ENCODE results near the gene CDKN1C.

The CDKN1C gene

DNA sequence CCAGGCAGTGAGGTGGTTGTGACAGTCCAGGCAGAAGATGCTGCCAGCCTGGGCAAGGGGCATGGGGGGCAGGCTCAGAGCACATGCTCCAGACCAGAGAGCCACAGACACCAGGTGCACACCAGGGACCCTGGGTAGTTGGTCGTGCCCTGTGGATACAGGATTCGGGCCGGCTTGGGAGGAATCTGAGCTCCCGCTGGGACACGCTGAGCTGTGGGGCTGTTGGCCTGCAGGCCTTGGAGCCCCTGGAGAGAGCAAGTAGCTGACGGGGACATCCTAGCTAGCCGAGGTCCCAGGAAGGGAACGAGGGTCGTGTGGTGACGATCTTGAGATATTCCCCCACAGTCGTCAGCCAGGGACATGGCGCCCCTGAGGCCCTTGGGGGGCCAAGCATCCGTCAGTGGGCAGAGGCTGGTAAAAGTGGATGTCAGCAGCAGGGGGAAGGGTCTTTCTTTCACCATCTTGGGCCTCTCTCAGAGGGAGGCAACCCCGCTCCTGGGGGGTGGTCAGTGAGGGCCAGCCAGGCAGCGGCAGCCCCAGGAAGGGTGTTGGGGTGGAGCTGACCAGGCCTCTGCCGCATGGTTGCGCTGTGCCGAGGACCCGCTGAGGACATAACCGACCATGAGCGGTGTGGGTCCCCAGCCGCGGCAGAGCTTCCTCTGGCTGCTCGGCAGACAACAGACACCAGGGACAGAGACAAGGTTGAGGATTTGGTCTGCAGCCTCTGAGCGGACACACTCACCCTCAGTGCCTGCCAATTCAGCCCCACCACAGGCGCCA is 44.0 kb downstream of the CDKN1C start:
- no peak for DNase-seq

DNA sequence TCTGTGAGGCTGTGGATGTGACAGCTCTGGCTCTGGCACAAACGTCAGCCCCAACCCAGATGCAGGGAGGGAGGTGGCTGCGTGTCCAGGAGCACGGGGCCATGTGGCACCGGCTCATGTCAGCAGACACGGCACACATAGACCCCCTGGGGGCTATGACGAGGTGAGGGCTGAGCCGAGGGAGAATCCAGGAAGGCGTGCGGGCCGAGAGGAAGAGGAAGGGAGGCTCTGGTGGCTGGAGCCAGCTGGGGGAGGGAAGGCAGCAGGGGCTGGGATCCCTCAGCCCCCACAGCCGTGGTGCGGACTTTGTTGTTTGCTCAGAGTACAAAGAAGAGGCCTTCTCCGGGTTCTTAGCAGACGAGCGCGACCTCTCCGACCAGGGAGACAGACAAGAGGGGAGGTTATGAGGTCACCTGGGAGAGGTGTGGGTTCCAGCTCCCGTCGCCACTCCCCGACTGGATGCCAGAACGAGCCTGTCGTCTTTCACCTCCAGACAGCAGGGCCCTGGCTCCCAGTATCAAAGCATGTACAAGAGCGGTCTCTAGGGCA is 46.1 kb downstream of the CDKN1C start:
- DNase-seq: no peak

DNA sequence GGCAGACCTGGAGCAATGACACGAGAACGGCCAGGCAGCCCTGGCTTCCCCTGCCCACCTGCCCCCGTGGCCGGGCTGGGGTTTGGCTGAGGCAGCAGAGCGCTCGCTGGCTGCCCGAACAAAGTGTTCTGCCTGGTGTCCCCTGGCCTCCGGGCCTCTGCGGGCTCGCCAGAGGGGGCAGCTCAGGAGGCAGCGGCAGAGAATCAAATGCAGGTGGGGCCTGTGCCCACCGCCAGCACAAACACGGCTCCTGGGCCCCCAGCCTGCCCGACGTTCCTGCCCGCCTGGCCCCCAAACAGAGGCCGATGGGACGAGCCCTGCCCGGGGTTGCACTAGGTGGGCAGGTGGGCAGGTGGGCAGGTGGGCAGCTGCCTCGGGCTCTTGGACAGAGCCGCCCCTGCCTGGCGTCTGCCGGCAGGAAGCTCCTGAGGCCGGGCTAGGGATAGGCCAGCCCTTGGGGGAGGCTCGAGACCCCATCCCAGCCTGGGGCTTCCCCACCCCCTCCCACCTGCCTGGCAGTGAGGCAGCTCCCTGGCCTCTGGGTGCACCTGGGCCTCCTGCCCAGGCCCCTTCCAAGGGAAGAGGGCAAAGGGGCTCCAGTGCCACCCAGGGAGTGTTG is 46.8 kb downstream of the CDKN1C start:
- DNase-seq: no peak

DNA sequence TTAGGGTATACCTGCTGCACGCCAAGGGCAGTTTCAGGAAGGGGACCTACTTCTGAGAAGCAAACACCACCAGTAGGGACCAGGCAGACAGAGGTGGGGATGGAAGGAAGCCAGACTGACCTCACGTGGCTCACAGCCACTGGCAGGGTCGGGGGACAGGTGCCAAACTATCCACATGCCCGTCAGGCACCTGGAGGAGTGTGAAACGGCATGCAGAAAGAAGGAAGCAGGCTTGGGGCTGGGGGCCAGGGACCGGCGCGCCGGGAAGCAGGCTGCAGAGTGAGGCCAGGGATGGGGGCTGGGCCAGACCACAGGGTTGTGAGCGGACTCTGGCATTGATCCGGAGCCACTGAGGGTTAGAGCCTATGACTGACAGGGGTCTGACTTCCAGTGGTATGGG is 47.5 kb downstream of the CDKN1C start:
- no peak for DNase-seq

DNA sequence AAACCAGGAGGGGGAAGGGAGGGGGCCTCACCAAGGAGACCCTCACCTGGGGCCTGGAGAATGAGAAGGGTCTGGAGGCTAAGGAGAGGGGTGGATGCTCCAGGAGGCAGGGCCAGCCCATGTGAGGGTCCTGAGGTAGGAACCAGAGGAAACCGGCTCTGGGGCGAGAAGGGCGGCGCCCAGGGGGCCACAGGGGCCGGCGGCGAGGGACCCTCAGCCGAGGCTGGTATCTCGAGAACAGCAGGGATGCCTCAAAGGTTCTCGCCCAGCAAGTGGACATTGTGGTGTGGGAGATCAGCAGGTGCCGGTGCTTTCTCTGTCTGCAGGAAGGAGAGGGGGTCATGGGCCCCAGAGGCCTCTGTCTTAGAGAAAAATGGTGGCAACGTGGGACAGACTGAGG is 47.9 kb downstream of the CDKN1C start:
- DNase-seq: no peak

DNA sequence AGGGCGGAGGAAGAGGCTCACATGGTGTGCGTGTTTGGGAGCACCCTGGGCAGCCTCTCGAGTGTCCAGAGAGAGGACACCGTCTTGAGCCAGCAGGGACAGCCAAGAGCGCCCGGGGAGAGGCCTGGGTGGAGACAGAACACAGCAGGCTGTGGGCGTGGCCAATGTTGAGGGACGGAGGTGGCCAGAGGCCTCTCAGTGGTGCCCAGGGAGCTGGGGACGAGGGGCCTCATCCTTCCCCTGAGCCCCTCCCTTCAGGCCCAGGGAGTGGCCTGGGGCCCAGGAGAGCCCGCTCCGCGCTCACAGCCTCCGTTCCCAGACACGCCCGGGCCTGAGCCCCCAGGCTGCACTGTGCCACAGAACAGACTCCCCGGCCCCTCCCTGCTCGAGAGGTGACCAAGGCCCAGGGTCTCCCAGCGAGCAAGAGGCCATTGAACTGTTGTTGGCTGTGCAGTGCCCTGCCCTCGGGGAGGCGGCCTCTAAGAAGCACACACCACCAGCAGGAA is 48.4 kb downstream of the CDKN1C start:
- DNase-seq: no peak

DNA sequence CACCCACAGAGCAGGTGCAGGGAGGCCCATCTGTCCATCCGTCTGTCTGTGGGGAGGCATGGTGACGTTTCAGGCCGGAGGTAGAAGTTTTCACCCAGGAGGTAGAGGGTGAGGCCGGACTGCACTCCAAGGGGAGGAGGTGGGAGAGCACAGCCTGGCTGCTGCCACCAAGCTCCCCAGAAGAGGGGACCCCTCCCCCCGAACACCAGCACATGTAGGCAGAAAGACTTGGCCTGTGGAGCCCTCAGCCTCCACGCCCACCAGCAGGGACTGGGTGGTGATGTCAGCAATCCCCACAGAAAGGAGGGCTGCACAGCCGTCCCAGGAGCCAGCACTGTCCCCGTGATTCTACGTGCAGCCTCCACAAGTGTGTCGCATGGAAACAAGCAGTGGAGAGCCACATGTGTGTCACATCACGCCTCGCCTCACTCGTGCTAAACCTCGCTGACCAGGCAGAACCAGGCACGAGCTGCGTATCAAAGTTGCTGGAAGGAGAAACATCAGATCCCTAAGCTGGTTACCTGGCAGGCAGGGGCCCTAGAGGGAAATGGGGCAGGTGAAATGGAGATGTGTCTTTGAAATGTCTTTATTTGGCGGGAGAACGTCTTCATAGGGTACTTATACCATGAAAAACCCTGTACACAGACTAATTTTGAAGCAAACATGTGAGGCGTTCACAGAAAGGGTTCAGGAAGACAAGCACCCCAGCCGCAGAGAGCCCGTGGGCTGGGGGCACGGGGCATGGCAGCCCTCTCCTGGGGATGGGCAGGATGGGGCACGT is 49.1 kb downstream of the CDKN1C start:
- no peak for DNase-seq

DNA sequence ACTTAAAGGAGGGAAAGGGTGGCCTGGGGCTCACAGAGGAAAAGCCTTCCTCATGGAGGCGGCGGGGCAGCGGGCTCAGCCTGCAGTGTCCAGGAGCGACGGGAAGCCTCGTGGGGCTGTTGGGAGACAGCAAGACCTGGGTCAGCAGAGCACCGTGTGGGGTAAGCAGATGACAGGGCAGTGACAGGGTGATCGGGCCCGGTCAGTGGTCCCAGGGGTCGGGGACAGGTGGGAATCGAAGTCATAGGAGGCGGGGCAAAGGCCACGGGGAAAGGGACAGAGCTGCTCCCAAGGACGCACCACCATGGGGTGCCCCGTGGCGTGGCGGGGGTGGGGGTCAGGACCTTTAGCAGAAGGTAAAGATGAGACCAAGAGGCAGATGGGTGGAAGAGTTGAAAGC is 49.8 kb downstream of the CDKN1C start:
- no peak for DNase-seq

DNA sequence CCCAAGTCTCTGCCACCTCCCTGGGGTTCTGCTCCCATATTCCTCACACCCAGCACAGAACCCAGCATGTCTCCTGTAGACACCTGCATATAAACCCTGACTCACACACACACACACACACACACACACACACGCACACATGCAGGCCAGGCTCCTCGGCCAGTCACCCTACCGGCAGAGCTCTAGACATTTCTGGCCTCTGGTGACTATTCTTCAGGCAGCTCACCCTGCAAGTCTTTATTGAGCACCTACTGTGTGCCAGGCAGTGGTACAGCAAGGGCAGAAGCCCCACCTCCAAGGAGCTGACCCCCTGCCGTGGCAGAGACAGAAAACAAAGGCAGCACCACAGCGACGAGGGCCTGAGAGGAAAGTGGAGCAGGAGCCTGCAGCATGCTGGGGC is 50.3 kb downstream of the CDKN1C start:
- DNase-seq: peak; percentile 53

DNA sequence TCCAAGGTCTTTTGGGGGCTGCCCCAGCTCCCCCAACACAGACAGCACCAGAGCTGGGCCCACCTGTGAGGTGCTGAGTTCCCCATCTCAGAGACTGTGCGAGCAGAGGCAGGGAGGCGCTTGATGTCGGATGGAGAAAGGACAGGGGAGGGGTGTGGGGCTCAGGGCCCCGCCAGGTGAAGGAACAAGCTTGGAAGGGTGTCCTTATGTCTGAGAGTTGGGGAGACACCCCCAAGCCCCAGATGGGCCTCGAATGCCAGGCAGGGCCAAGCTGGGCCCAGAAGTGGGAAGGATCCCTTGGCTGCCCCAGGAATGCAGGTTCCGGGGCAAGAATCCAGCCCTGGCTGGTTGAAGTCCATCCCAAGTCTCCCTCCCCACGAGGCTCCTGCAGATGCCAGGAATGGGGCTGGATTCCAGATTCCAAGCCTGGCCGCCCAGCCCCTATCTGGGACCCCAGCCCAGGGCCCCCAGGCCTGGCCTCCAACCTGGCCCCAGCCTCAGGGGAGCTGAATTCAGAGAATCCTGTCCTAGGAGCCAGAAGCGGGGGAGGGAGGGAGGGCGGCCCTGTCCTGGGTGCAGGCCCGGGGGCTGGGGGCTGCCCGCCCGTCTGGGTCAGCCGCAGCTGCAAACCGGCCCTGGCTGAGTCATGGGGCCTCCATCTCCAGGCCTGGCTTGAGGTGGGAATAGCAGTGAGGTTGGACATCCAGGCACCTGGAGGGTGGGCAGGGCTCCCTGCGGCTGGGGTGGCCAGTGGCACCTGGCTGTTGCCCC is 50.9 kb downstream of the CDKN1C start:
- no peak for DNase-seq

DNA sequence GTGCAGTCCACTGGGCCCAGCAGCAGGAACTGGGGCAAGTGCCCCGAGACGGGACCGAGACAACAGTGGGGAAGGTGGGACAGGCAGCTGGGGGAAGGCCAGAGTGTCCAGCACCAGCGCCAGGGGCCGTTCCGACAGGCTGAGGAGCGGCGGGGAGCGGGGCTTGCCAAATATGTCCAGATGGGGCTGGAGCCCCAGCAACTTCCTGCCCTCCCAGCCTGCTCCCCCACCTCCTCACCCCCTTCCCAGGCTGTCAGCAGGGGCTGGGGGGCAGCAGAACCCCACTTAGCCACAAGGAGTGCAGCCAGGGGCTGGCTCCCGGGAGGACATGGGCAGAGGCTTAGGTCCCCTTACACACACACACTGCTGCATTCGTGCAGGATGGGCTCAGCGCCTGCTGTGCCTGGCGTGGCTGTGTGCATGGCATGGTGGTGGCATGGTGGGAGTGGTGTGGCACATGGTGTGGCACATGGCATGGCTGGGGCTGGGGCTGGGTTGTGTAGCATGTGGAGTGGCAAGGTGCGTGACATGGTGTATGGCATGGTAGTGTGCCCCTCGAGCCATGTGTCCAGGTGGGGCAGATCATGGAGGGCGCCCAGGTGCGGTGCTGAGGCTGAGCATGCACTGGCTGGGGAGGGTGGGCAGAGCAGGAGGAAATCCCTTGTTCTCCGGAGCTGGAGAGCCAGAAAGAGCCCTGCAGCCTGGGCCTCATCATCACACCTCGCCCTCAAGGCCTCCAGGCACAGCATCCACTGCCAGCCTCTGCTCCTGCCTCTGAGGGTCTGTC is 51.7 kb downstream of the CDKN1C start:
- DNase-seq: no peak

Data from NCI-H226 (cell line).